Tongue (tissue), 2 donors: ENCODE results near the gene KRT76. TPM values are rescaled to one million over a fixed set of nuclear protein-coding genes. Genes with fewer than 3 reads are reported as not detected.
A peak's percentile ranks its signal among the peaks of the same experiment; 100 is the strongest.
"Not testable (repeated sequence)": the region's sequence is repeated elsewhere in the genome, so short reads cannot be mapped to it uniquely, and the experiment has no call there.

Experiments
- DNase-seq: peaks from one replicate; pipeline ENCODE4 v3.0.0-alpha.2; 2015
- total RNA-seq: library from RNA; depleted of rRNA; stranded (reverse); fragments of >200 nt; gene quantifications from one replicate; pipeline ENCODE4 v1.2.3, GENCODE V29; 2014

Gene KRT76
- total RNA-seq, 1 donor from 2014 or later = 0.31 TPM

DNA sequence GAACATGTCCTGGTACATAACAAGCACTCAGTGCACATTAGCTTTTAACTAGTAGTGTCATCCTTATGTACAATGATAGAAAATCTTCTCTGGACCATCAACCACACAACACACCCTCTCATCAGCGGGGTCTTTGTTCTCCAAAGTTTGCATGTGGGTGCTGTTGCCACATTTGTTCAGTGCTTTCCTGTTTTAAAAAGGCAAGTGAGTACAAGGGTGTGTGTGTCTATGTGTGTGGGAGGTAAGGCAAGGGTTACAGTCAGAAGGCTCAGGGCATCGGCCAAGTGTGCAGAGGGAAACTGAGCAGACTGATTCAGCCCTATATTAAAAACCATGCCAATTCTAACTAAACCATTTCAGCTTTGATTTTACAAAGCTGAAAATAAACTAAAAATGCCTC lies 17.9 kb downstream of the KRT76 start:
- DNase-seq = no peak

DNA sequence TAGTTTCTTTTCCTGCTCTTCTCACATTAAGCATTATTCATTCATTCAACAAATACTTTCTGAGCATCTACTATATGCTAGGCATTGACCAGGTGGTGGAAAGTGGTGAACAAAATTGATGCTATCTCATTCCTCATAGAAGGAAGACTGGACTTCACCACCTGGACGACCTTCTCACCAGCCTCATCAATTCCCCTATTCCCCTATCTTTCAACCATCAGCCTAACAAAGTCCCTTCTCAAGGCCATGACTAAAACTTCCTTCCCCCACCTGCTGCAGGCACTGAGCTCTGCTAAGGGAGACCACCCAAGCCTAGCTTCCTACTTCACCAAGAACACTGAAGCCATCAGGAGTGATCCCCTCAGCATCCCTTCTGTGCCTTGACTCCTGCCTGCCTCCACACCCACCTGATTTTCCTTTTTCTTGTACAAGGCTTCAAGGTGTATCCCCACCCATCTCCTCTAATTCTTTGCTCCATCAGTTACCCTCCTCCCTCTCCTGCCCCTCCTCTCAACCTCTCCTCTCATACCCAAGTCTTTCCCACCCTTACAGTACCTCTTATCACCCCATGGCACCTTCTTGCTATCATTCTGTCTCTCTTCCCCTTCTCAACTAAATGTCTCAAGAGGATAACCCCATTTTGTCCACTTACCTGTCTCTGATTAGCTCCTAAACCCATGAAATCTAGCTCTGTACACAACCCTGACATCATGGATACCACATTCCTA lies 19.5 kb downstream of the KRT76 start:
- DNase-seq = no peak

DNA sequence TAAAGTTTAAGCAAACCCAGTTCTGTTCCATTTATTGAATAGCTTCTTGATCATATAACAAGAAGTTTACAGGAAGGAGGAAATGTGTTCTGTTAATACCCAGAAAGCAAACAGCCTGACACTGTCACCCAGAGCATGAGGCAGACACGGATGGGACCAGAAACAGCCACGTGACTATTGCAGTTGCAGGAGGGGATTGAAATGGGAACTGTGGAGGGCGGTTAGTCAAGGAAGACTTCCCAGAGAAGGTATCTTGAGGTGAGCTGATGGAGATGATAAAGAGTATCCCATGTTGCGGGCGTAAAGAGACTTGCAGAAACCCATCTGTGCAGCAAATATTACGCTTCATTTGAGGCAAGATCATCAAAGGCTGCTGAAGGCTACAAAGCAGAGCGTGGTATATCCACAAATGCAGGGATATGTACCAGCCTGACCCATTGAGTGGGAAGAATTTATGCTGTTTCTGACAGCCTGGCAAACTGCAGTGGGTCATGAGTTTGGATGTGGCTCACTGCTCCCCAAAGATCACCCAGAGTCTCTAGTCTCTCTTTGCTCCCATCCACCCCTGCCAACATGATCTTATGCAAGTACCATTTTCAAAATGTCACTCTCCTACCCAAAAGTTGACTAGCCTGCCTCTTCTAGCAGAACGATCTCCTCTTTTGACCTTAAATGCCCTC lies 20.7 kb downstream of the KRT76 start:
- no peak for DNase-seq

DNA sequence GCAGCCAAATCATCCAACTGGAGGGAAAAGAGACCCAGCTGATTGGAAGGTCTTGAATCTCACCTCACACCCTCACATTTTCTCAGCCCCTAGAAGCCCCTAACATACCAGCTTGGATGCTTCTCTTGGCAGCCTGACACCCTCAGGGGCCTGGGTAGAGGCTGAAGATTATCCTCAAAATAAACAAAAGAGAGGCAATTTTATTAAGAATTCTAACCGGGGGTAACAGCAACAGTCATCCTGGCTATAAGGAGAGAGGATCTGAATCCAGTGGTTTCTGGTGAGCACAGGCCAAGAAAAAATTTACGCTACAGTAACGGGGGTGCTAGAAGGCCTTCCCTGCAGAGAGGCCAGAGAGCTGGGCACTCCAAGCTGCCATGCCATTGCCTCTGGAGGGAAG lies 21.6 kb downstream of the KRT76 start:
- no peak for DNase-seq

DNA sequence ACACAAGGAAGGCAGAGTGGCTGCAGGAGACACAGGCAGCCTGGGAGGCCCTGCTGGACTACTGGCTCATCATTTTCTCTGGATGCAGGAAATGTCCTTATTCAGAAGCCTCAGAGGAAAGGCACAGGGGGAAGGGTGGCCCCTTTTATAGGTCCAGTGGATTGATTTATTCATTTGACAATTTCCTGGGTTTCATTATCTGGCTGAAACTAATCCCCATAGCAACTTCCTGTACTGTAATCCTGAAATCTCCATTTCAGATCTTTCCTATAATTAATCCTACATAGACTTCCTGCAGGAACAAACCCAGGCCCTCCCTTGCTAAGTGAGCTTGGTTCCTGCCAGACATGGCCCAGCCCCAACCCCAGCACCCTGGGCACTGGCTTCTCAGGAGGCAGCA lies 23.0 kb downstream of the KRT76 start:
- DNase-seq = no peak

DNA sequence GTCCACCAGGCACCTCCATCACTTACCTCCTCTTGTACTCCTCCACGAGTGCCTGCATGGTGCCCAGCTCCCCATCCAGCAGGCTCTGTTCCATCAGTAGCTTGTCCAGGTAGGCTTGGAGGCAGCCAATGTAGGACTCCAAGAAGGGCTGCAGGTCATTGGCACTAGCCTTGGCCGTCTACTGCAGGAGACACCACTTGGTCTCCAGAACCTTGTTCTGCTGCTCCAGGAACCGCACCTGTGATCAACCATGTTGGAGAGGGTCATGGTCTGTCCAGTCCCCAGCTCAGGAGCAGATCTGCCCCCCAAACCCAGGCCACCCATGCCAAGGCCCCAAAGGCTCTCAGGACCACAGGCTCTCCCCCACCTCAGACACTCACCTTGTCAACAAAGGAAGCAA lies 23.9 kb downstream of the KRT76 start:
- DNase-seq = no peak

DNA sequence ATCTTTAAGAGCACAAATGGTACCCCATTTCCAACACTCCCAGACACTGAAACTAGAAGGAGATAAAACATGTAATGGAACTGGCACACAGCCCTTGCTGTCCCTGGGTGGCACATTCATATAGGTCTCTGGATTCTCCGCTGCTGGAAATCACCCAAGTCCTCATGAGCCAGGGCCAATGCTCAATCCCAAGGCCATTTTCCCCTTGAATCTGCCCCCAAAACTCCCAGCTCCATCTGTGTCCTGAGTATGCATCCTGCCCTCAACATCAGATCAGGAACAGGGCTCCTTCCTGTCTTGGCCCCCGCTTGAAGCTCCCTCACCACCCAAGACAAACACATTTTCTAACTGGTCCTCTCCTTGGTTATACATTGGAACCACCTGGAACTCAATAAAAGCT lies 24.6 kb downstream of the KRT76 start:
- DNase-seq = no peak

DNA sequence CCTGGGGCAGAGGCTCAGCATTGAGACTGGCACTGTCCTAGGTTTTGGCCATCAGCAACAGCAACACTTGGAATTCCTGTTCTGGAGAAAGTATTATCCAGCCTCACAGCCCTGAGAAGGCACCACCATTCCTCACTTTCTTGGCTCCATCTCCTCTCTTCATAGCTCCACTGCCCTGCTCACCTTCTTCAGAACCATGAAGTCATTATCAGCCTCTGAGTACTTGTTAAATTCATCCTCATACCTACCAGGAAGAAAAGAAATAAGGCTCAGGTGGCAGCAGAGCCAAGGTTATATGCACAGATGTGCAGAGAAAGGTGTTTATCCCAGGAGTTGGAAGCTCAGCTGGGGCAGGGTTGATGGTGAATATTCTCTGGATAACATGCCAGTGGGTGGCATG lies 25.4 kb downstream of the KRT76 start:
- DNase-seq = no peak

DNA sequence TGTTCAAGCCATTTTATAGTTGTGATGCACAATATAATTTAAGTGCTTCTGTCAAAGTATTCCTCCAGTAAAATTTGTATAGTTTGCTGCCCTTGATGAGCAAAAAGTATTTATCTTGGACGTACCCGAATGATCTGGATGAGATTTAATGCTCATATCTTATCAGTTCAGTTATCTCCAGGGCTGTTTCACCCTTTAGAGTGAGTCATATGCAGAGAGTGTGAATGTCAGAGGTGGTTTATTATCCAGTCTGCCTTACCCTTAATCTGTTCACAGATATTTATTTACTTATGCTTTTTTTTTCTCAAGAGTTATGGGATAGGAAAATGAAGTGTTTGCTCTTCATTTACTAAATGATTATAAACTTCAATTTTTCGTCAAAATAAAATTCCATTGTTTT lies 26.6 kb downstream of the KRT76 start:
- not testable (repeated sequence) for DNase-seq

DNA sequence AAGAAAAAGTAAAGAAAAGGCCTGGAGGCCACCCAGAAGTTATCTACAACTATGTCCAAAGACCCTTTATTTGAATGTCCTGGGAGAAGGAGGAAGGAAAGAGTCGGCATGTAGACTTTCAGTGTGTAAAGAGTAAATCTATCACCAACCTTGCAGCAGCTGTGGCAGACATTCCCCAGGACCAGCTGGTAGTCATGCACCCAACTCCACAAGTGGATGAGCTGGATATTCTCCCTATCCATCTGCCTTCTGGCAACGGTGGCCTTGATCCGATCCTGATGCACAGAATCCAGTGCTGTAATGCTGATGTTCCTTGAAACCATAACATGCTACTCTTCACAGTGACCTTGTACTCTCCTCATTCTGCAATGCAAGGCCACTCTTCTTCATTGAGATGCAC lies 27.3 kb downstream of the KRT76 start:
- no peak for DNase-seq

DNA sequence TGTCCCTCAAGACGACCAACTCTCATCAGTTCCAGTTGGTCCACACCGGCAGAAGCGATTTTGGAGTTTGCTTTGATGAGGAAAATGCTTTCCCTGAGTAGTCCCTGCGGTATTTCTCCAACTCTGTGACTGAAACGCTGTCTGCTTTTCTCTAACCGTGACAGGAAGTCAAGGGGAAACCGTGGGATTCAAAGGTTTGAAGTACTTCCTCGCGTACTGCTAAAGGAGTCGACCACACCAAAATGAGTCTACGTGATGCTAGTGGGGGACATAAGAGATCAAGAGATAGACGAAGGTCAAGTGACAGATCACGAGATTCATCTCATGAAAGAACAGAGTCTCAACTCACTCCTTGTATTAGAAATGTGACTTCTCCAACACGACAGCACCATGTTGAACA lies 28.6 kb downstream of the KRT76 start:
- DNase-seq = no peak

DNA sequence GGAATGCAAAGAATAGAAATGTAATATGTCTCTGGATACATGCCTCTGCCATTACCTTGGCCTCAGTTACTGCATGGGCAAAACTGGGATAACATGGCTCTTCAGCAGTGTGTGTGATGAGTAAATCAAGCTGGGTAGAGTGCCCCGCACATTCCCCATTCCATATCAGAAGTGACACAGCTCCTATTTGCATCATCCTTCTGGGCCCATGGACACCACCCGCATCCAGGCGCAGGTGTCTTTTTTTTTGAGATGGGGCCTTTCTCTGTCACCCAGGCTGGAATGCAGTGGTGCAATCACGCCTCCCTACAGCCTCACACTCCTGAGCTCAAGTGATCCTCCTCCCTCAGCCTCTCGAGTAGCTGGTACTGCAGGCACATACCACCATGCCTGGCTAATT lies 31.6 kb downstream of the KRT76 start:
- DNase-seq = no peak

DNA sequence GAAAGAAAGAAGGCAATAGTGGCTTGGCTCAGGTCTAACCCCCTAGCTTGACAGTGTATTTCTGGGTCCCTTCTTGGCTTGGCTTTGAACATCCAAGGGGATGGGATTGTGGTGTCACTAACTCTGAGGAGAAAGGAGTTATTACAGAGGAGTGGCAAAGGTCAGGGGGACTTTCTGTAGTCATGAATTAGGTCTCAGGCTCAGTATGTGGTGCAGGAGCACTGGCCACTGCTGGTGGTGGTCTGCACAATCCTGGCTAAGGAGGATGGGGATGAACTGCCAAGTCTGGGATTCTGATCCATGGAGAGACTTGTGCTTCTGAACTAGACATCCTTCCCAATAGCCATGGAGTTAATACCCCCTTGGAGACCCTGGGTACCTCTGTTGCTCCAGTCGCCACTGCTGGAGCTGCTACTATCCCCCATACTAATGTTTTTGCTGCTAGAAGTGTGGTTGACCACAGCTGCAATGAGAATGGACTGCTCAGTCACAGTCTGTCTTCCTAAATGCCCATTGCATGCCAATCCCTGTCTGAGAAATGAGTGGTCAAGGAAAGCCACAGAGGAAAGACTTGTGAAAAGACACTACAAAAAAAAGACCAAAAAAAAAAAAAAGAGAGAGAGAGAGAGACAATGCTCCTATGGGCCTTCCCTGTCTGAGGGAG lies 32.5 kb downstream of the KRT76 start:
- DNase-seq = no peak

DNA sequence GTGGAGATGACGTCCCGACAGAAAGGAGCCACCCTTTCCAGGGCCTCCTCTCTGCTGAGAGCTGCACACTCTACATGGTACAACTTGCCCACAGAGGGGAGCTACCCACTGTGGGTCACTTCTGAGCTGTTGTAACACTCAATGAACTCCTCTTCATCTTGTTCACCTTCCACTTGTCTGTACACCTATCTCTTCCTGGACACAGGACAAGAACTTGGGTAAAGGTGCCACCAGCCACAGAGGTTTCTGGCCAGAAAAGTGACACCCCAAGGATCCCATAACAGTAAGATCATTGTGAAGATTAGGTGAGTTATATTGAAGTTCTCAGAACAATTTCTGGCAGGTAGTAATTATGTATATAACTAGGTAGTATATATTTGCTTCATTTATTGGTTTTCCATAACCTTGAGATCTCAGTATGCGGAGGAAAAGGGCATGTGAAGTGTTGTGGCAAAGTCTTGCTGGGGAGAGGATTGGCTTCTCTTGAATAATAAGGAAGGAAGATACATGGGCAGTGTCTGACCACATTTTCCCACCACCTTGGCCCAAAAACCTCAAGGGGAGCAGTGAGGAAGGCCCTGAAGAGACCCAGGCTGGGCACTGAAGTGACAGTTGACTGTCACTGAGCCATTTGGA lies 34.2 kb downstream of the KRT76 start:
- DNase-seq = no peak

DNA sequence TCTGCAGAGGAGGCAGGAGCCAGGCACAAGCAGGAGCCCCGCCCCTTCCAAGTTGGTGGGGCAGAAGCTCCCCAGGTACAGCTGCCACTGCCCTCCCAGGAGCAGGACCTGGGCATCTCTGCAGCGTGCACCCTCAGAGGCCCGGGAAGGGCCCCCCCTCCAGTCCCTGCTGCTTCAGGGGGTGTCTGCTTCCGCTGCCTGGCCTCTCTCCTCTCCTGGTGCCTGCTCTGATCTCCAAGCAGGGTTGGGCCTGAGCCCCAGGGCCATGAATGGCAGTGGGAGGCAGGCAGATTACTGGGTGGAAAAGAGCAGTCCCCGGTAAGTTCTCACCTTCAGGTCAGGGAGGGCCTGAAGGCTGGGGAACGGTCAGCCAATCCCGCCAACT lies 35.0 kb downstream of the KRT76 start:
- no peak for DNase-seq

DNA sequence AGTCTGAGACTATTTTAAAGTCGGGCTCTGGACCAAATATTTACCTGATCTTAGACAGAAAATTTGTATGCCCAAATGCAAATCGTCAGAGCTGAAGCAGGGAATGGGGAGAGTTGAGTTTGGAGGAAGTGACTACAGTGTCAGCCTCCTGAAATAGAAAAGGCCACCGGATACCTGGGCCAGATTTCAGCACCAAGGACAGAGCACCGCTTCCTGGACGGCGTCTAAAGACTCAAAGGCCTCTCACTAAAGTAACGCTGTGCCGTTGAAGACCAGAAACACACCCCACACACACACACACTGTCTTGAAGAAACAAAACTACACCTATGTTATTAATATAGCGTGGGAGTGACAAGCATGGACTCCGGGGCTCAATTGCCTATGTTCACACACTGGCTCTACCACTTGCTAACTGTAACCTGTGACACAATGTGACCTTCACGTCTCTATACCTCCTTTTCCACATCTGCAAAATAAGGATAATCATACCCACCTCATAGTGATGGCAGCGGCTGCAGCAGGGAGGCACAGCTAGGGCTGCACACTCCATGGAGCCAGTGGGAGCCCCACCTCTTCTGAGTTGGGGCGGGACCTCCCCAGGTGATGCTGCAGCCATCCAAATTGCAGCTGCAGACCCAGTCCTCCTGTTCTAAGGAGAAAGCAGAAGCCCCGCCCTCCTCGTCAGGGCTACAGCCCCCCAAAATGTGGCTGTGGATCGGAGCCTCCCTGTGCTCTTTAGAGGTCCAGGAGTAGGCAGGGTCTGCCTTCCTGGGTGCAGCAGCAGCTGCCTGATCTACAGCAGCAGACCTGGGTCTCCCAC lies 35.6 kb downstream of the KRT76 start:
- peak; percentile 92 for DNase-seq

DNA sequence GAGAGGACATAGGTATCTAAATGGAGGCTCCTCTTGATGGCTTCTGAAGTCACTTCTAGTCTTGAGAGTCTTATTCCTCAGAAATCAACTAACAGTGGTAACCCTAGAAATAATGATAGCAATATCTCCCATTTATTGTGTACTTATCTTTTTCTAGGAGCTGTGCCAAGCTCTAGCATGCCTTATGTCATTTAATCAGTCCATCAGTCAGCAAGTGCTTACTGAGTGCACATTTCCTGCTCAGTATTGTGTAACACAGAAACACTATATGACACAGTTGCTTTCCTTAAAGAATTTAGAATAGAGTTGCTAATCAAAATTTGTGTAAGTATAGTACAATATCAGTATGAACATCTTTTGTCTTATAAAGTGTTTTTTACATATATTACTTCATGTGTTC lies 36.6 kb downstream of the KRT76 start:
- peak; percentile 2 for DNase-seq

DNA sequence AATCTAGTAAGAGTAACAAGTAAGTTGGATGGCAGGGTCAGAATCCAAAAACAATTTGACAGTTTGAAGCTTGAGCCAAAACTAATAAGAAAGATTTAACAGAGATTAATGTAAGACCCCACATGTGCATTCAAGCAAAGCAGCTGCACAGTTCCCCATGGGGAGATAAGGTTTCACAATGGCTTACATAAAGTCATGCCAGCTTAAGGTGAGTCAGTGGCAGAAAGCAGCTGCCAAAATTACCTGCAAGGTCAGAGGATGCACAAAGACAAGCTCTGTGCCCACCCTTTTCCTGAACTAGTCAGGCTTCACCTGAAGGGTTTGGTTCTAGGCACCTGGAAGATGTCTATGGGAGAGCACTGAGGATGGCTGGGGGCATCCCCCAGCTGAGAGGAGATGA lies 37.2 kb downstream of the KRT76 start:
- no peak for DNase-seq

DNA sequence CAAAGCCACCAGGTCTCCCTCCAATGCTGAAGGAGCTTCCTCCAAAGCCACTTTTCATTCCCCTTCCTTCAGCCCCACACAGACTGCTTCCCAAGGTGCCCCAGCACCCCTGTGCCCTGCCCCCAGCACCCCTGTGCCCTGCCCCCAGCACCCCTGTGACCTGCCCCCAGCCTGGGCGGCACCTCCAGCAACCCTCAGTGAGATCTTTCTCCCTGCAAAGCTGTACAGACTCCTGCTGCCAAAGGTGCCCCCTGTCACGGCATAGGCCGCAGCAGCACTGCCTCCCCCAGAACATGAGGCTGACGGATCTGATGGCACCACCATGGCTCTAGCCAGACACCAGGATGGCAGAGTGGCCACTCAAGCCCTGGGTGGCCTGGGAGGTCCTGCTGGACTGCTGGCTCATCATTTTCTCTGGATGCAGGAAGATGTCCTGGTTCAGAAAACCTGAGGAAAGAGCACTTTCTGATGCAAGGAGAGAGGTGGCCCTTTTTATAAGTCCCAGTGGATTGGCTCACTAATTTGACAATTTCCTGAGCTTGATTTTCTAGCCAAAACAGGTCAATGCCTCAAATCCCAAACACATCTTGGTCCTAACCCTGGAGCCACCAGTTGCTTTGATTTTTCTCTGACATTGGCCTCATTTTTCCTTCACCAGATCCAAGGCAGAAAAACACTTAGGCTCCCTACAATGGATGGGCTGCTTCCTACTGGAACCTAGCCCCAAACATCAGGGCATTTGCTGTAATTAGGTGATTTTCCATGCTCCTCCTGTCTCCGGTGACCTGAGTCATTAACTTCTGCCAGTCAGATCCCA lies 41.1 kb downstream of the KRT76 start:
- DNase-seq = no peak

DNA sequence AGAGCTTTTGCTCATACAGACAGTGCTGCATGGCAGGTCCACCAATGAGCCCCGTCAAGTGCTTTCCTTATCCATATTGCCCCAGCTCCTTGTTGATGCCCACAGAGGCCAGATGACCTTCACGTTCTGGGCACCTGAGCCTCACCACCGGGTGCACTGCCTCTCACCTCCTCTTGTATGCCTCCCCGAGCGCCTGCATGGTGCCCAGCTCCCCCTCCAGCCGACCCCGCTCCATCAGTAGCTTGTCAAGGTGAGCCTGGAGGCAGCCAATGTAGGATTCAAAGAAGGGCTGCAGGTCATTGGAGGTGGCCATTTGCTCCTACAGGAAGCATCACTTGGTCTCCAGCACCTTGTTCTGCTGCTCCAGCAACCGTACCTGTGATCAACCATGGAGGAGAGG lies 42.0 kb downstream of the KRT76 start:
- no peak for DNase-seq

DNA sequence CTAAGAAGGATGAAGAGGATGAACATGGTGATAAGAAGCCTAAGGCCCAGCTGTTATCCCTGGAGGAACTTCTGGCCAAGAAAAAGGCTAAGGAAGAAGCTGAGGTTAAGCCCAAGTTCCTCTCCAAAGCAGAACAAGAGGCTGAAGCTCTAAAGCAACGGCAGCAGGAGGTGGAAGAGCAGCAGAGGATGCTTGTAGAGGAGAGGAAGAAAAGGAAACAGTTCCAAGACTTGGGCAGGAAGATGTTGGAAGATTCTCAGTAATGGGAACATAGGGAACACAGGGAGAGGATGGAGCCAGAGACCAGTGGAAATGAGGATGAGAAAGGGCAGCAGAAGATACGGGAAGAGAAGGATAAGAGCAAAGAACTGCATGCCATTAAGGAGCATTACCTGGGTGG lies 46.4 kb downstream of the KRT76 start:
- no peak for DNase-seq

DNA sequence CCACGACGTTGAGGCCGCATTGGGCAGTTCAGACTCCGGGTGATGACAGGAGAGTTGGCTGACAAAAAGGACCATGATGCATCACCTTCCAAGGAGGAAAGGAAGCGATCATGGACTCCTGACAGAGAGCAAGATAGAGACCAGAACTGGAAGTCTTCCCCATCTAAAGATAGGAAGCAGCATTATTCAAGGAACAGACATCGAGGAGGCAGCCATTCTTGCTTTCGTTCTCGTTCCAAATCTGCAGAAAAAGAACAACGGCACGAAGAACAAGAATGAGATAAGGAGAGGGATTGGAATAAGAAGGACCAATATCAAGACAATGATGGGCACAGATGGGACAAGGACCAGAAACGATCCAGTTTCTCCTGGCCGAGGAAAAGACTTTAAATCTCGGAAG lies 46.8 kb downstream of the KRT76 start:
- DNase-seq = no peak
